OCI-LY7 (cell line): Measurements from ENCODE around the gene COX17.

Experiments used
- EZH2phosphoT487 ChIP-seq: fragments of 200-600 bp; sonication (generic); IDR thresholded peaks from 2 replicates; pipeline ENCODE4 v1.6.1; 2018; ENCODE audit warnings: low read depth, borderline replicate concordance, mild to moderate bottlenecking, mixed run types, antibody characterized with exemption, low read length, moderate library complexity, mixed read lengths
- TF ChIP-seq, protein P1 (sequence below): fragments of 200-600 bp; sonication (generic); conservative IDR thresholded peaks from 2 replicates; pipeline ENCODE4 v1.5.1; 2014; ENCODE audit warnings: mild to moderate bottlenecking, antibody characterized with exemption, low read length, moderate library complexity, mixed read lengths

DNA sequence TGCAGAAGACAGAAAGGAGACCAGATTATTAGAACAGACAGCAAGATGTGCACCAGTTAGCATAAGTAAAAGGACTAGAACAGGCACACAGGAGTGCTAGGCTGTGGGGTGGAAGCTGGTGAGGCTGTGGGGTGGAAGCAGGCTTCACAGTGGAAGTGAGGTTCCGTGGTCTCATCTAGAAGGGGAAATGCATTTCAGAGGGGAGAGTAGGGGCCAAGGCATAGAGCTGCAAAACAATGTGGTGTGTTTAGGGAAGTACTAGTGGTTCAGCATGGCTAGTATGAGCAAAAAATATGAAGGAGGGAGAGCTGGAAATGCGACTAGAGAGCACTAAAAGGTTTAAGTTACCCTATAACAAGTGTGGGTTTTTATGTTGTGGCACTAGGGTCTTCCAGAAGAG, 23.3 kb downstream of the COX17 start:
- TF ChIP-seq, protein P1, sequence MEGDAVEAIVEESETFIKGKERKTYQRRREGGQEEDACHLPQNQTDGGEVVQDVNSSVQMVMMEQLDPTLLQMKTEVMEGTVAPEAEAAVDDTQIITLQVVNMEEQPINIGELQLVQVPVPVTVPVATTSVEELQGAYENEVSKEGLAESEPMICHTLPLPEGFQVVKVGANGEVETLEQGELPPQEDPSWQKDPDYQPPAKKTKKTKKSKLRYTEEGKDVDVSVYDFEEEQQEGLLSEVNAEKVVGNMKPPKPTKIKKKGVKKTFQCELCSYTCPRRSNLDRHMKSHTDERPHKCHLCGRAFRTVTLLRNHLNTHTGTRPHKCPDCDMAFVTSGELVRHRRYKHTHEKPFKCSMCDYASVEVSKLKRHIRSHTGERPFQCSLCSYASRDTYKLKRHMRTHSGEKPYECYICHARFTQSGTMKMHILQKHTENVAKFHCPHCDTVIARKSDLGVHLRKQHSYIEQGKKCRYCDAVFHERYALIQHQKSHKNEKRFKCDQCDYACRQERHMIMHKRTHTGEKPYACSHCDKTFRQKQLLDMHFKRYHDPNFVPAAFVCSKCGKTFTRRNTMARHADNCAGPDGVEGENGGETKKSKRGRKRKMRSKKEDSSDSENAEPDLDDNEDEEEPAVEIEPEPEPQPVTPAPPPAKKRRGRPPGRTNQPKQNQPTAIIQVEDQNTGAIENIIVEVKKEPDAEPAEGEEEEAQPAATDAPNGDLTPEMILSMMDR = no peak
- TF ChIP-seq EZH2phosphoT487 = no peak
